Panc1 (cell line): ENCODE data around the gene KBTBD8. TPM values are rescaled to one million over a fixed set of nuclear protein-coding genes. Genes with fewer than 3 reads are reported as not detected.

Source experiments
- ATAC-seq: fragments of 200-7000 bp; cut with Tn5 transposase; 2 replicates; pipeline ENCODE4 v1.9.1; 2020; ENCODE audit warnings: mild to moderate bottlenecking, moderate library complexity
- BruUV-seq: library from RNA; stranded (reverse); fragments of 400-500 nt; replicated peaks from 2 replicates; lab custom pipeline; 2021; lab: Mats Ljungman, UMichigan
- CTCF ChIA-PET: fragments of 300-600 bp; sonication (Branson Sonifier 250); formaldehyde crosslinking; loops from one replicate; lab custom pipeline; 2022; ENCODE audit warnings: antibody characterized with exemption; lab: Charles Lee
- POLR2A ChIA-PET: fragments of 300-600 bp; sonication (Branson Sonifier 250); formaldehyde crosslinking; loops from one replicate; lab custom pipeline; 2022; ENCODE audit warnings: antibody characterized with exemption; lab: Charles Lee
- DNase-seq: peaks from one replicate; pipeline ENCODE4 v3.0.0-alpha.2; 2010; ENCODE audit warnings: low read depth, low spot score
- H3K27ac ChIP-seq: 2 replicates; pipeline ENCODE4 v1.5.1; 2011; ENCODE audit warnings: mild to moderate bottlenecking, low read length, inconsistent platforms
- H3K27me3 ChIP-seq: fragments of 200-500 bp; sonication (Bioruptor generic); 2 replicates; pipeline ENCODE4 v1.6.0; 2014; ENCODE audit warnings: low read length, inconsistent platforms; ENCODE audit not compliant: control insufficient read depth, insufficient read depth
- H3K36me3 ChIP-seq: fragments of 200-500 bp; sonication (Bioruptor generic); 2 replicates; pipeline ENCODE4 v1.5.1; 2014; ENCODE audit warnings: inconsistent platforms, mild to moderate bottlenecking, low read length, moderate library complexity; ENCODE audit not compliant: control insufficient read depth, insufficient read depth
- H3K4me1 ChIP-seq: 2 replicates; pipeline ENCODE4 v1.5.1; 2011; ENCODE audit warnings: inconsistent platforms, mild to moderate bottlenecking, low read length, moderate library complexity; ENCODE audit not compliant: control insufficient read depth, insufficient read depth
- H3K4me3 ChIP-seq, 2 experiments: 2 replicates each; pipeline ENCODE4 v1.5.1; 2011 to 2012; ENCODE audit warnings: low read depth in 2 of 2, low read length in 2 of 2, mild to moderate bottlenecking in 2 of 2, inconsistent platforms in 1 of 2, moderate library complexity in 1 of 2
- H3K9me3 ChIP-seq: fragments of 200-500 bp; sonication (Bioruptor generic); 2 replicates; pipeline ENCODE4 v1.5.1; 2014; ENCODE audit warnings: low read depth, mild to moderate bottlenecking, inconsistent platforms, low read length, moderate library complexity; ENCODE audit not compliant: control insufficient read depth, insufficient read depth
- CTCF ChIP-seq: fragments of 450-650 bp; IDR thresholded peaks from 2 replicates; pipeline ENCODE4 v1.5.1; 2017; ENCODE audit warnings: mild to moderate bottlenecking
- POLR2AphosphoS5 ChIP-seq: IDR thresholded peaks from 2 replicates; pipeline ENCODE4 v1.6.1; 2012; ENCODE audit warnings: mild to moderate bottlenecking, low read depth, low read length, moderate library complexity
- REST ChIP-seq, 2 experiments: IDR thresholded peaks; 2 replicates each; pipeline ENCODE4 v1.6.1; 2011 to 2012; ENCODE audit warnings: low read depth in 2 of 2, control low read depth in 1 of 2, low read length in 1 of 2, mild to moderate bottlenecking in 1 of 2, moderate library complexity in 1 of 2; ENCODE audit not compliant: insufficient read depth in 1 of 2
- SIN3A ChIP-seq: IDR thresholded peaks from 2 replicates; pipeline ENCODE4 v1.6.1; 2012; ENCODE audit warnings: low read depth, mild to moderate bottlenecking, low read length, moderate library complexity, borderline replicate concordance; ENCODE audit not compliant: insufficient read depth
- TCF7L2 ChIP-seq: IDR thresholded peaks from 2 replicates; pipeline ENCODE4 v1.6.1; 2011; ENCODE audit warnings: mild to moderate bottlenecking, low read depth, low read length, inconsistent platforms
- in situ Hi-C: cut with HindIII; loops from 2 replicates; pipeline ENCODE4 v1.10.0; 2016; ENCODE audit warnings: low sequenced_read_pairs, low pct_unique_long_range_greater_than_20kb
- intact Hi-C: fragments of 100-400 bp; cut with micrococcal nuclease; formaldehyde crosslinking; loops from one replicate; pipeline ENCODE4 v1.10.0; 2022; ENCODE audit not compliant: unreplicated experiment
- total RNA-seq: library from RNA; stranded (reverse); gene quantifications from one replicate; pipeline ENCODE4 v1.2.1, GENCODE V29; 2021; ENCODE audit not compliant: unreplicated experiment

KBTBD8 gene
- total RNA-seq, 1 experiment from 2014 or later: 0.98 TPM

GRCh38 chr3:67006460-67006859 lies 8.4 kb downstream of the KBTBD8 start:
- no peaks in the 10 kb centered on the region for H3K27me3 ChIP-seq
- H3K36me3 ChIP-seq: no peaks in the 10 kb centered on the region
- DNase-seq (no peak), ATAC-seq (no peak)
- in situ Hi-C loops (no loop called here), intact Hi-C loops (no loop called here)
- TF ChIP-seq POLR2AphosphoS5 (no peak), SIN3A (no peak)
- ChIA-PET CTCF (no interaction called here), POLR2A (no interaction called here)
- no peak overlapping the region for H3K27ac ChIP-seq
- no peak overlapping the region for H3K4me3 ChIP-seq
- no peaks in the 10 kb centered on the region for H3K4me1 ChIP-seq
- H3K9me3 ChIP-seq: no peaks in the 10 kb centered on the region
- no TSS peak for BruUV-seq

GRCh38 chr3:67008388-67008787 lies 10.3 kb downstream of the KBTBD8 start:
- intact Hi-C loops: no loop called here
- in situ Hi-C loops: no loop called here
- Histone ChIP-seq H3K27me3 (no peaks in the 10 kb centered on the region), H3K4me1 (no peaks in the 10 kb centered on the region), H3K4me3 (no peak overlapping the region), H3K27ac (no peak overlapping the region), H3K36me3 (no peaks in the 10 kb centered on the region), H3K9me3 (no peaks in the 10 kb centered on the region)
- ChIA-PET POLR2A (no interaction called here), CTCF (interaction anchor here (0.6 kb wide), 1 partner anchor 755 kb away, joined by 3 read pairs; no protein-coding TSS in a partner anchor)
- no peak for TF ChIP-seq REST (IDR thresholded peaks at IDR 0.05; ENCODE audit: insufficient read depth in 1 of 2, low read depth in 2 of 2, low read length in 1 of 2)
- TF ChIP-seq POLR2AphosphoS5: no peak
- no peak for TF ChIP-seq TCF7L2
- TF ChIP-seq CTCF: no peak
- TF ChIP-seq SIN3A: no peak
- ATAC-seq (no peak), DNase-seq (no peak)
- BruUV-seq: no TSS peak

DNA sequence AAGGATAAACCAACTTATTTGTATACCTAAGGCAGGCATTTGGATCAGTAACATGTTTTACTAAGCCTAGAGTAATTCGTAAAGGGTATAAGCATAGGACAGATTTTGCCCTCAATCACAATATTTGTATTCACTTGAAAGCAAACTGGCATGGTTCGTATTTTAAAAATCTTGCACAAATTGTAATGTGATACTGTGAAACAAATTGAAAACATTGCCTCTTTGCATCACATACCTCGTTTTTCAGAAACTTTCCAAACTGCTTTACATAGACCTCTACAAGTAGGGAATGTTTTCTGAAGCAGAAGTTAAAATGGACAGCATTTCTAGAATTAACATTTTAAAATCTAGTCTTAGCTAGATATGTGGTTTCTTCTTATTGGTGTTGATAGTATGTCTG lies 11.6 kb downstream of the KBTBD8 start:
- no peak for DNase-seq
- POLR2A ChIA-PET: no interaction called here
- in situ Hi-C loops (no loop called here), intact Hi-C loops (no loop called here)
- Histone ChIP-seq H3K9me3 (no peaks in the 10 kb centered on the region), H3K4me1 (no peaks in the 10 kb centered on the region), H3K36me3 (no peaks in the 10 kb centered on the region), H3K4me3 (no peak overlapping the region), H3K27me3 (no peaks in the 10 kb centered on the region), H3K27ac (no peak overlapping the region)
- TF ChIP-seq CTCF: no peak
- no peak for TF ChIP-seq POLR2AphosphoS5
- TF ChIP-seq TCF7L2: no peak
- no peak for TF ChIP-seq SIN3A
- TF ChIP-seq REST (IDR thresholded peaks at IDR 0.05; ENCODE audit: insufficient read depth in 1 of 2, low read depth in 2 of 2, low read length in 1 of 2): no peak
- CTCF ChIA-PET: no interaction called here
- BruUV-seq: no TSS peak
- ATAC-seq: no peak
